Osteocyte (in vitro differentiated cells): ENCODE data around the gene ETV5. TPM values are rescaled to one million over a fixed set of nuclear protein-coding genes. Genes with fewer than 3 reads are reported as not detected.

Experiments used
- DNase-seq: peaks from one replicate; pipeline ENCODE4 v3.0.0; 2021; ENCODE audit warnings: mixed read lengths; ENCODE audit not compliant: unreplicated experiment; ENCODE audit errors: extremely low spot score
- H3K27ac Mint-ChIP-seq: one replicate; pipeline ENCODE4 v1.8.0; 2021; ENCODE audit warnings: mild to moderate bottlenecking, mixed read lengths; ENCODE audit not compliant: unreplicated experiment
- H3K27me3 Mint-ChIP-seq: one replicate; pipeline ENCODE4 v1.8.0; 2021; ENCODE audit warnings: mixed read lengths; ENCODE audit not compliant: unreplicated experiment
- H3K36me3 Mint-ChIP-seq: one replicate; pipeline ENCODE4 v1.8.0; 2021; ENCODE audit warnings: mixed read lengths; ENCODE audit not compliant: unreplicated experiment
- H3K4me1 Mint-ChIP-seq: one replicate; pipeline ENCODE4 v1.8.0; 2021; ENCODE audit warnings: mixed read lengths; ENCODE audit not compliant: unreplicated experiment
- H3K4me3 Mint-ChIP-seq: one replicate; pipeline ENCODE4 v1.8.0; 2021; ENCODE audit warnings: mild to moderate bottlenecking, moderate library complexity, mixed read lengths; ENCODE audit not compliant: unreplicated experiment
- H3K9me3 Mint-ChIP-seq: one replicate; pipeline ENCODE4 v1.8.0; 2021; ENCODE audit warnings: mixed read lengths; ENCODE audit not compliant: unreplicated experiment
- total RNA-seq: library from RNA; stranded (reverse); gene quantifications from 2 replicates; pipeline ENCODE4 v1.2.1, GENCODE V29; 2021
- TF ChIP-seq, protein P1 (sequence below): fragments of 200-600 bp; sonication (generic); IDR thresholded peaks from 2 replicates; pipeline ENCODE4 v1.5.0; 2021; ENCODE audit warnings: antibody characterized with exemption, mild to moderate bottlenecking, moderate library complexity

Gene ETV5
- total RNA-seq, 1 donor from 2014 or later: 63.6 TPM

DNA sequence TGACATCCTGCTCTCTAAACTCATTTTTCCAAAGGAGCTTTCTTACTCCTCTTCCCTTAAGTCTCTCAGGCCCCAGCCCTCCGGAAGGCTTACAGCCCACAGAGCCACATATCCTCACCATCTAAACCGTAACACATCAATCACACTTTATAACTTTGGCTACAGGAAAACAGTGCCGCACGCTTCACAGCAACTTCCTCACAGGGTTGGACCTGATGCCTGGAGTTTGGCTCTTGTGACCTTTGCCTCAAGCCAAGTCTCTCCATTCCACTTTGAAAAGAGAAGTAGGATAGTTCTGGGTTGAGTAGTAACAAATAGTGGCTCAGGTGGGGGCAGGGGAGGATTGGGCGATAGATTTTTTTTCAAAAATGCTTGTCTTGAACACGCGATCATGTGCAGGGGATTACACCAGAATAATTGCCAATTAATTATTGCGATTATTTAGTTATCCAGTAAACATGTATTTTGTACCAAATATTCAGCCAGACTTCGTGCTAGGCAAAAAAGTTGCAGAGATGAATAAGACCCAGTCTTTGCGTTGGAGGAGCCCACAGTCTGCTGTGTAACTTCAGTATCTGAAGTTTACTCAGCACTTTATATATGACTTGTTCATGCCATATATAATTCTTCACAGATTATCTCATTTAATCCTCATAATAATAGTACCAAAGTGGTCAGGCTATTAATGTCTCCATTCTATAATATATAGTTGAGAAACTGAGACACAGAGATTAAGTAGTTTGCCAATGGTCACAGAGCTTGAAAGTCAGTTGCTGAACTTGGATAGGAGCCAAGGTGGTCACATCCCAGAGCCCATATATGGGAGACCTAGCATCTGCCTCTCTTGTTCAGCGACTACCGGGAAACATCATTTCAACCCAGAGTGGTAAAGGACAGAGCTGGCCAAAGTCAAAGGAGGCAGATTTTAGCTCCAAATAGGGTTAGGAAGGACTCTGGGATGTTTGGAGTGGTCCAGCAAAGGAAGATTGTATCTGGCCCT lies 2.4 kb upstream of the ETV5 start:
- Mint-ChIP-seq H3K4me1 (peaks cover 32% of the 10 kb centered on the region), H3K36me3 (no peaks in the 10 kb centered on the region), H3K27ac (peak overlapping the region; percentile 99), H3K27me3 (peaks cover 20% of the 10 kb centered on the region), H3K4me3 (peak overlapping the region; percentile 45), H3K9me3 (no peaks in the 10 kb centered on the region)
- TF ChIP-seq, protein P1, sequence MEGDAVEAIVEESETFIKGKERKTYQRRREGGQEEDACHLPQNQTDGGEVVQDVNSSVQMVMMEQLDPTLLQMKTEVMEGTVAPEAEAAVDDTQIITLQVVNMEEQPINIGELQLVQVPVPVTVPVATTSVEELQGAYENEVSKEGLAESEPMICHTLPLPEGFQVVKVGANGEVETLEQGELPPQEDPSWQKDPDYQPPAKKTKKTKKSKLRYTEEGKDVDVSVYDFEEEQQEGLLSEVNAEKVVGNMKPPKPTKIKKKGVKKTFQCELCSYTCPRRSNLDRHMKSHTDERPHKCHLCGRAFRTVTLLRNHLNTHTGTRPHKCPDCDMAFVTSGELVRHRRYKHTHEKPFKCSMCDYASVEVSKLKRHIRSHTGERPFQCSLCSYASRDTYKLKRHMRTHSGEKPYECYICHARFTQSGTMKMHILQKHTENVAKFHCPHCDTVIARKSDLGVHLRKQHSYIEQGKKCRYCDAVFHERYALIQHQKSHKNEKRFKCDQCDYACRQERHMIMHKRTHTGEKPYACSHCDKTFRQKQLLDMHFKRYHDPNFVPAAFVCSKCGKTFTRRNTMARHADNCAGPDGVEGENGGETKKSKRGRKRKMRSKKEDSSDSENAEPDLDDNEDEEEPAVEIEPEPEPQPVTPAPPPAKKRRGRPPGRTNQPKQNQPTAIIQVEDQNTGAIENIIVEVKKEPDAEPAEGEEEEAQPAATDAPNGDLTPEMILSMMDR: no peak
- no peak for DNase-seq

DNA sequence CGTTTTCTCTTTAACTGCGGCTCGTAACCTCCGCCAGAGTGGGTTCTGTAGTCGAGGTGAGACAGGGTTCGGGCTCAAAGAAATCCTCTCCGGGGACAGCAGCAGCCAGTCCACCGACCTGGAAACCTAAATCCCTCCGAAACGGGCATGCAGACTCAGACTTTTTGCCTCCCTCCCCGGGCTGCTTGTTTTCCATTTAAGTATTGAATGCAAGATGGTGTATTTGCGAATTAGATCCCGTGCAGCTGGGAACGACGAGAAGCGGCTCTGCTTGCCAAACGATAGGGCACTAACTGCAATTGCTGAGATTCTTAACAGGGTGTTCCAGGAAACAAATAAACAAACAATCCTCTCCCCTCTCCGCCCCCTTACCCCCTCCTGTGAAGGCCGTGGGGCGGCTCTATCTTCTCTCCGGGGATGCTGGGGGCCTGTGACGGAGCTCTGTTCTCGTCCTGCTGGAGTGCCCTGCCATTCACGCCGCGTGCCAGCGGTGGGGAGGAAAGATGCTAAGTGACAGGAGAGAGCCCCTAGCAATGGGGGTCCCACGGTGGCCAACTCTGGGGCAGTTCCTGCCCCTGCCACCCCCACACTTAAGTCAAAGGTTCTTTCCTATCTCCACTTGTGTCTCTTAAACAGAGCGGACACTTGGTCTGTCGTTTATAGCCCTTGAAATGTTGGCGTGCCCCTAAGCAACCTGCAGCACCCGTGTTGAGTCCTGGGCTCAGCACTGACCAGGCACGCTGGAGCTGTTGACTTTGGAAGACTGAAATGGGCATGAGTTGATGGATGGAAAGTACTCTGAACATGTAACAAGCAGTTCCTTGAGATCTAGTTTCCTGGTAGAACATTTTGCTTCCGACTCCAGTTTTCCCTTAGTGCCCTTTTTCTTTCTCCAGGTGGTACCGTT lies 1.3 kb upstream of the ETV5 start:
- no peak for DNase-seq
- no peaks in the 10 kb centered on the region for H3K36me3 Mint-ChIP-seq
- H3K9me3 Mint-ChIP-seq: no peaks in the 10 kb centered on the region
- peak overlapping the region; percentile 99 for H3K27ac Mint-ChIP-seq
- peaks cover 40% of the 10 kb centered on the region for H3K4me1 Mint-ChIP-seq
- H3K27me3 Mint-ChIP-seq: peaks cover 13% of the 10 kb centered on the region
- TF ChIP-seq, protein P1: no peak
- peak overlapping the region; percentile 90 for H3K4me3 Mint-ChIP-seq

DNA sequence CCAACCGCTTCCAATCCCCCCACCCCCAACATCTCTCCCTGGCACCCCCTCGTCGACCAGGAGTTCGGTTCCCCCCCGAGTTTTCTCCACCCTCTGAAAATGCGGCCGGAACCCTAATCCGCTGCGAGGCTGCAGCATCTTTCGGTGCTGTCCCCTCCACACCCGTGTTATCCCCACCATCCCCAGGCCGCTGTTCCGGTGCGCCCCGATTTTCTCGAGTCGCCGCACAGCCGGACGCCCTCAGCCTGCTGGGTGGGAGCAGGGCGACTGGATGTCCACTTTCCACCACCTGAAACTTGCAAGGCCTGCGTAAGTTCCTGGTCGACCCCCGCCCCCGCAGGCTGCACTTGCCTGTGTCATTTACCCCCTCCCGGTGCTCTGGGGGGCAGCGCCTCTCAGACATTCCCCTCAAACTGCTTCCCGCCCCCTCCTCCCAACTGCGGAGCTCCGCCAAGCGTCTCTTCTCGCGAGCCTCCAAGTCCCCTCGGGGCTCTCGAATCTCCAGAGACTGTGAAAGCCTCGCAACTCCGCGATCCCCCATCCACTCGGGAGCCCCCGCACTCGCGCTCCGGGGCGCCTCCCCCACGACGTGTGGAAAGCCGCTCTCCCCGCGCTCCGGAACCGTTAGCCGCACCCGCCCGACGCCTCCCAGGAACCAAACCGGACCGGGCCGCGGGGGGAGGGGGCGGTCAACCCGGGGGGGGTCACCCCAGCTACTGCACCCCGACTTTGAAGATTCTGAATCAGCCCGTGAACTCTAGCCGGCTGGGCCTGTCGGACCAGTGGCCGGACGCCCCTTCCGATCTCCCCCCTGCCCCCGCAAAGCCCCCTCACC lies 566 bp downstream of the ETV5 start:
- Mint-ChIP-seq H3K36me3 (no peaks in the 10 kb centered on the region), H3K4me1 (peaks cover 52% of the 10 kb centered on the region), H3K27ac (peak overlapping the region; percentile 90), H3K27me3 (peaks cover 4% of the 10 kb centered on the region), H3K9me3 (no peaks in the 10 kb centered on the region), H3K4me3 (peak overlapping the region; percentile 90)
- TF ChIP-seq, protein P1: no peak
- DNase-seq: peak; percentile 91

DNA sequence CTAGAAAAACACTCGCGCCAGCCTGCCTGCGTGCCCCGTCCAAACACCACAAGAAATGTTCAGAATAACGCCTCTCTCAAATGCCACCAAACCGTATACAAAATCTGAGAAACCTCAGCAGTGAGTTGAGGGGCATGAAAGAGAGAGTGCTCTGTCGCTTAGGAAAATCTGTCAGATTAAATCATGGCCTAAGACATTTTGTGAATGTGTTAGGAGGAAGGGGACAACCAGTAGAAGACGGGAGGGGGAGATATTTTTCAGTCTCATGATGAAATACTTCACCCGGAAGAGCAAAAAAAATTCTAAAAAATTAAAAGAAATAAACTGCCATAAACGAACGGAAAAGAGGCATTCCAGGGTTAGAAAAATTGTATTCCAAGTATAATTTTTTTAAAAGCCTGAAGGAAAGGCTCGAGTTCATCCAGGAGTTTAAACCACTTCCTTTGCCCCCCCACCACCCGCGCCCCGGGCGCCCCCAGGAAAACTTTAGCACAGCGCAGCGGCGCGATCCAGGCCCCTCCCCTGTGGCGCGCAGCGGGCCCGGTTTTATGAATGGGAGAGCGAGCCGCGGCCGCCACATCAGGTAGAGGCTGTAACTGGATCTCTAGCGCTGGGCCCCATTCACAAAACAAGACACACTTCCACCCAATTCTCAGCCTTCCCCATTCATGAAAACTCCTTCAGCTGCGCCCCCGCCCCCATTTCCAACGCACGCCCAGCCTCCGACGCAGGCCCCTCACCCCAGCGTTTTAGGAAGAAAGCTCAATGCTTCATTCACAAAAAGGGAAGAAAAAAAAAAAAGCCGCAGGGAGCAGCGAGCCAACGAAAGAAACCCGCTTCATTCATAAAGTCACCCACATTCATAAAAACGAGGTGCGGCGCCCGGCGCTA lies 1.4 kb downstream of the ETV5 start:
- Mint-ChIP-seq H3K4me3 (peak overlapping the region; percentile 90), H3K4me1 (peaks cover 57% of the 10 kb centered on the region), H3K27me3 (peaks cover 4% of the 10 kb centered on the region), H3K9me3 (no peaks in the 10 kb centered on the region), H3K36me3 (peaks cover 6% of the 10 kb centered on the region), H3K27ac (peak overlapping the region; percentile 90)
- DNase-seq: peak; percentile 86
- TF ChIP-seq, protein P1: no peak
